Measurements from ENCODE around the gene CPZ. TPM values are rescaled to one million over a fixed set of nuclear protein-coding genes. Genes with fewer than 3 reads are reported as not detected.
"Not testable (repeated sequence)": the region's sequence is repeated elsewhere in the genome, so short reads cannot be mapped to it uniquely, and the experiment has no call there.

The CPZ gene
- total RNA-seq, 2 donors from 2014 or later, result 0.90 to 1.2 TPM

GRCh38 chr4:8575457-8575856, 17.1 kb upstream of the CPZ start:
- DNase-seq (ENCODE audit: low spot score), result no peak
- Histone ChIP-seq H3K36me3 (no peaks in the 10 kb centered on the region), H3K27me3 (no peaks in the 10 kb centered on the region), H3K9me3 (no peaks in the 10 kb centered on the region), H3K4me1 (peaks cover 0 to 2% of the 10 kb centered on the region in 2 donors), H3K27ac (no peak overlapping the region), H3K4me3 (no peak overlapping the region)
- no peak for TF ChIP-seq CTCF (IDR thresholded peaks at IDR 0.05)

GRCh38 chr4:8576591-8576990, 16.0 kb upstream of the CPZ start:
- H3K27me3 ChIP-seq; H3K4me3 ChIP-seq; DNase-seq (ENCODE audit: low spot score): not testable (repeated sequence)

GRCh38 chr4:8577046-8577445, 15.5 kb upstream of the CPZ start:
- H3K27me3 ChIP-seq, result peaks cover 5 to 8% of the 10 kb centered on the region in 2 donors
- DNase-seq (ENCODE audit: low spot score), result no peak
- no peak for TF ChIP-seq CTCF (IDR thresholded peaks at IDR 0.05)
- H3K4me1 ChIP-seq, result peaks cover 0 to 7% of the 10 kb centered on the region in 2 donors
- no peak overlapping the region for H3K27ac ChIP-seq
- H3K9me3 ChIP-seq, result no peaks in the 10 kb centered on the region
- no peaks in the 10 kb centered on the region for H3K36me3 ChIP-seq
- no peak overlapping the region for H3K4me3 ChIP-seq

More at GRCh38 chr4:8576591-8576990, 16.0 kb upstream of the CPZ start:
- H3K27ac ChIP-seq, H3K36me3 ChIP-seq, H3K4me1 ChIP-seq, H3K9me3 ChIP-seq: not testable (repeated sequence)

GRCh38 chr4:8577972-8578371, 14.6 kb upstream of the CPZ start:
- H3K36me3 ChIP-seq, result no peaks in the 10 kb centered on the region
- DNase-seq (ENCODE audit: low spot score), result no peak
- peaks cover 0 to 7% of the 10 kb centered on the region in 2 donors for H3K4me1 ChIP-seq
- no peak overlapping the region for H3K27ac ChIP-seq
- H3K4me3 ChIP-seq, result no peak overlapping the region
- TF ChIP-seq CTCF (IDR thresholded peaks at IDR 0.05), result no peak
- peaks cover 5 to 8% of the 10 kb centered on the region in 2 donors for H3K27me3 ChIP-seq
- no peaks in the 10 kb centered on the region for H3K9me3 ChIP-seq

GRCh38 chr4:8578717-8579116, 13.8 kb upstream of the CPZ start:
- Histone ChIP-seq H3K27ac (no peak overlapping the region), H3K36me3 (no peaks in the 10 kb centered on the region), H3K9me3 (no peaks in the 10 kb centered on the region), H3K27me3 (peaks cover 5 to 8% of the 10 kb centered on the region in 2 donors), H3K4me3 (no peak overlapping the region), H3K4me1 (peaks cover 0 to 7% of the 10 kb centered on the region in 2 donors)
- no peak for TF ChIP-seq CTCF (IDR thresholded peaks at IDR 0.05)
- no peak for DNase-seq (ENCODE audit: low spot score)

- H3K27me3 ChIP-seq, result peaks cover 5 to 8% of the 10 kb centered on the region in 2 donors
- no peak overlapping the region for H3K27ac ChIP-seq
- H3K36me3 ChIP-seq, result no peaks in the 10 kb centered on the region
- no peaks in the 10 kb centered on the region for H3K9me3 ChIP-seq
- peaks cover 0 to 7% of the 10 kb centered on the region in 2 donors for H3K4me1 ChIP-seq
- no peak for DNase-seq (ENCODE audit: low spot score)
- no peak for TF ChIP-seq CTCF (IDR thresholded peaks at IDR 0.05)
- H3K4me3 ChIP-seq, result no peak overlapping the region
Measured at GRCh38 chr4:8579526-8580320, 12.8 kb upstream of the CPZ start.
